Endothelial cell of umbilical vein (primary cell): ENCODE measurements around the gene RET. TPM values are rescaled to one million over a fixed set of nuclear protein-coding genes. Genes with fewer than 3 reads are reported as not detected.

Experiments used
- BruUV-seq: library from RNA; stranded (reverse); fragments of 400-500 nt; replicated peaks from 2 replicates; lab custom pipeline; 2021; lab: Mats Ljungman, UMichigan
- CTCF ChIA-PET: fragments of 300-600, 350-600 bp; sonication (Branson Sonifier 250); formaldehyde crosslinking; loops from one replicate; lab custom pipeline; 2021; ENCODE audit warnings: antibody characterized with exemption, inconsistent platforms; lab: Charles Lee
- POLR2A ChIA-PET: fragments of 300-600, 350-600 bp; sonication (Branson Sonifier 250); formaldehyde crosslinking; loops from one replicate; lab custom pipeline; 2021; ENCODE audit warnings: antibody characterized with exemption, inconsistent platforms; lab: Charles Lee
- DNase-seq: peaks from one replicate; pipeline ENCODE4 v3.0.0-alpha.2; 2011; ENCODE audit warnings: low read depth, low spot score
- FAIRE-seq: peaks from 2 replicates; lab custom pipeline; 2011; peaks lifted over from hg19 to GRCh38; lab: Jason Lieb, UNC
- H2AFZ ChIP-seq: 2 replicates; pipeline ENCODE4 v1.6.0; 2012; ENCODE audit warnings: low read depth, low read length, control low read depth, inconsistent platforms
- H3K27ac ChIP-seq: 2 replicates; pipeline ENCODE4 v1.5.1; 2011; ENCODE audit warnings: low read depth, mild to moderate bottlenecking, control low read depth, low read length, moderate library complexity; ENCODE audit not compliant: insufficient read depth
- H3K27me3 ChIP-seq, 2 experiments: 2 replicates each; pipeline versions ENCODE4 v1.6.0 to v1.6.1; 2011; ENCODE audit warnings: low read length in 2 of 2, mixed read lengths in 1 of 2; ENCODE audit not compliant: control insufficient read depth in 2 of 2, insufficient read depth in 2 of 2
- H3K36me3 ChIP-seq, 2 experiments: 2 replicates in 1 of 2; 3 replicates in 1 of 2; pipeline ENCODE4 v1.5.1; 2011; ENCODE audit warnings: low read length in 2 of 2, mild to moderate bottlenecking in 1 of 2, moderate library complexity in 1 of 2; ENCODE audit not compliant: control insufficient read depth in 2 of 2, insufficient read depth in 2 of 2; ENCODE audit errors: extremely low read depth in 1 of 2
- H3K4me1 ChIP-seq: 3 replicates; pipeline ENCODE4 v1.5.1; 2011; ENCODE audit warnings: mild to moderate bottlenecking, low read length; ENCODE audit not compliant: control insufficient read depth, insufficient read depth; ENCODE audit errors: extremely low read depth
- H3K4me2 ChIP-seq: 2 replicates; pipeline ENCODE4 v1.6.1; 2011; ENCODE audit warnings: low read length, control low read depth, mixed read lengths; ENCODE audit not compliant: insufficient read depth
- H3K4me3 ChIP-seq, 3 experiments: fragments of 200-600 bp in 1 of 3; sonication (generic), shearing (Covaris generic) in 1 of 3; replicated peaks in 1 of 3; 2 replicates each; pipeline ENCODE4 v1.5.1; 2011 to 2016; ENCODE audit warnings: control low read depth in 3 of 3, low read length in 3 of 3, mild to moderate bottlenecking in 2 of 3, inconsistent platforms in 1 of 3, low read depth in 1 of 3, moderate library complexity in 1 of 3; ENCODE audit not compliant: insufficient read depth in 1 of 3
- H3K79me2 ChIP-seq: 2 replicates; pipeline ENCODE4 v1.6.0; 2012; ENCODE audit warnings: low read length, inconsistent platforms; ENCODE audit not compliant: control insufficient read depth, insufficient read depth
- H3K9ac ChIP-seq: replicated peaks from 2 replicates; pipeline ENCODE3; 2011; ENCODE audit warnings: low read length, control low read depth; ENCODE audit not compliant: insufficient read depth; ENCODE audit errors: extremely low read depth
- H3K9me1 ChIP-seq: replicated peaks from 3 replicates; pipeline ENCODE4 v1.6.0; 2011; ENCODE audit warnings: mild to moderate bottlenecking, low read length; ENCODE audit not compliant: control insufficient read depth, insufficient read depth; ENCODE audit errors: extremely low read depth
- H3K9me3 ChIP-seq: replicated peaks from 2 replicates; pipeline ENCODE4 v1.5.1; 2012; ENCODE audit warnings: low read length, inconsistent platforms; ENCODE audit not compliant: control insufficient read depth, insufficient read depth
- H4K20me1 ChIP-seq: replicated peaks from 2 replicates; pipeline ENCODE3; 2011; ENCODE audit warnings: mild to moderate bottlenecking, low read length; ENCODE audit not compliant: control insufficient read depth, insufficient read depth; ENCODE audit errors: extremely low read depth
- EZH2 ChIP-seq: IDR thresholded peaks from 2 replicates; pipeline ENCODE4 v1.6.1; 2012; ENCODE audit warnings: borderline replicate concordance, low read depth, mild to moderate bottlenecking, moderate library complexity, low read length, inconsistent platforms; ENCODE audit not compliant: severe bottlenecking
- FOS ChIP-seq: IDR thresholded peaks from 2 replicates; pipeline ENCODE4 v1.6.1; 2011; ENCODE audit warnings: mild to moderate bottlenecking, low read length, moderate library complexity, borderline replicate concordance; ENCODE audit not compliant: insufficient read depth
- GATA2 ChIP-seq: IDR thresholded peaks from 2 replicates; pipeline ENCODE4 v1.7.0; 2011; ENCODE audit warnings: low read depth, mild to moderate bottlenecking, moderate library complexity, mixed read lengths, low read length; ENCODE audit not compliant: insufficient read length, insufficient read depth
- JUN ChIP-seq: IDR thresholded peaks from 2 replicates; pipeline ENCODE4 v1.6.1; 2011; ENCODE audit warnings: borderline replicate concordance, low read depth; ENCODE audit not compliant: insufficient read length, insufficient read depth
- MYC ChIP-seq: IDR thresholded peaks from one replicate; pipeline ENCODE4 v1.6.1; 2011; ENCODE audit warnings: mild to moderate bottlenecking, low read depth, low read length
- POLR2A ChIP-seq: IDR thresholded peaks from 2 replicates; pipeline ENCODE4 v1.6.1; 2012; ENCODE audit warnings: low read depth, mild to moderate bottlenecking, control low read depth, low read length
- POLR2AphosphoS5 ChIP-seq: IDR thresholded peaks from 2 replicates; pipeline ENCODE4 v1.6.1; 2012; ENCODE audit warnings: low read depth, mild to moderate bottlenecking, control low read depth, low read length, moderate library complexity; ENCODE audit not compliant: insufficient read depth
- dilution Hi-C: fragments of 300-500 bp; cut with MboI; formaldehyde crosslinking; loops from one replicate; pipeline ENCODE4 v1.15.0; 2019; ENCODE audit warnings: low sequenced_read_pairs; ENCODE audit not compliant: extremely low pct_ligation_motif_present
- intact Hi-C: fragments of 100-400 bp; cut with micrococcal nuclease; formaldehyde crosslinking; loops from one replicate; pipeline ENCODE4 v1.10.0; 2022
- polyA plus RNA-seq, 4 experiments: library from polyadenylated mRNA; depleted of rRNA in 3 of 4; stranded (reverse) in 3 of 4; unstranded in 1 of 4; fragments of >200 nt; gene quantifications; 2 replicates each; pipeline versions ENCODE4 v1.2.1 to v1.2.3, GENCODE V29; 2011 to 2012; ENCODE audit warnings: missing spikeins in 1 of 4
- total RNA-seq: library from RNA; stranded (reverse); gene quantifications from 2 replicates; pipeline ENCODE4 v1.2.3, GENCODE V29; 2021
- TF ChIP-seq, protein P1 (sequence below), 2 donors: IDR thresholded peaks; 1 replicate in 1 of 2; 2 replicates in 1 of 2; pipeline ENCODE4 v1.5.1; 2011; ENCODE audit warnings: low read length in 2 of 2, mild to moderate bottlenecking in 2 of 2, moderate library complexity in 2 of 2, control low read depth in 1 of 2, inconsistent platforms in 1 of 2, low read depth in 1 of 2; ENCODE audit not compliant: insufficient read depth in 1 of 2; ENCODE audit errors: extremely low read depth in 1 of 2
- TF ChIP-seq, protein P2 (sequence below): IDR thresholded peaks from 2 replicates; pipeline ENCODE4 v1.6.1; 2011; ENCODE audit not compliant: insufficient read depth, insufficient read length

The RET gene
- total and polyA plus RNA-seq, 2 donors (not counting 3 experiments of a cell fraction or from before 2014, with no cell fraction given): 0.04 to 0.22 TPM

DNA sequence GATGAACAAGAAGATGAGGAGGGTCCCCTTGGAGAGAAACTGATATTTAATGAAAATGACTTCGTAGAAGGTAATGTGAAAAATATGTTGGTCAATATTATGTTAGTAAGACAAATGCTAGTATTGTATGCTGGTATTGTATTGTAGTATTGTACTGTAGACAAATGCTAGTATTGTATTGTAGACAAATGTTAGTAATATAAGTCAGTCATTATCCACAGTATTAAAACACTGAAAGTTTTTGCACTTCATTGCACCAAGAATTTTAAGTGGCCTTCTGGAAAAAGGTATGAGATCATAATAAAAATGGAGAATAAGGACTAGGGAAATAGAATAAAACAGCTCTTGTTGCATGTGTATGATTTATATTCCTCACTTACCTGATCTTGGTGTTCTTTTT is 78.9 kb downstream of the RET start:
- H3K27me3 ChIP-seq: no peaks in the 10 kb centered on the region
- intact Hi-C loops: no loop called here
- peaks cover 68% of the 10 kb centered on the region for H3K79me2 ChIP-seq
- no peaks in the 10 kb centered on the region for H3K9me1 ChIP-seq
- CTCF ChIA-PET: interaction anchor here (1.7 kb wide), 1 partner anchor 15 kb away, joined by 7 read pairs; no protein-coding TSS in a partner anchor
- peaks cover 9% of the 10 kb centered on the region for H3K4me1 ChIP-seq
- no peak overlapping the region for H3K27ac ChIP-seq
- no peak overlapping the region for H2AFZ ChIP-seq
- H4K20me1 ChIP-seq: peaks cover 5% of the 10 kb centered on the region
- dilution Hi-C loops: no loop called here
- H3K9me3 ChIP-seq: no peaks in the 10 kb centered on the region
- H3K9ac ChIP-seq: no peak overlapping the region
- H3K36me3 ChIP-seq: no peaks in the 10 kb centered on the region
- no peak overlapping the region for H3K4me2 ChIP-seq
- POLR2A ChIA-PET: no interaction called here
- no peak overlapping the region for H3K4me3 ChIP-seq
- no peak for DNase-seq
- no peak for TF ChIP-seq MYC
- no peak for TF ChIP-seq FOS
- TF ChIP-seq, protein P1, sequence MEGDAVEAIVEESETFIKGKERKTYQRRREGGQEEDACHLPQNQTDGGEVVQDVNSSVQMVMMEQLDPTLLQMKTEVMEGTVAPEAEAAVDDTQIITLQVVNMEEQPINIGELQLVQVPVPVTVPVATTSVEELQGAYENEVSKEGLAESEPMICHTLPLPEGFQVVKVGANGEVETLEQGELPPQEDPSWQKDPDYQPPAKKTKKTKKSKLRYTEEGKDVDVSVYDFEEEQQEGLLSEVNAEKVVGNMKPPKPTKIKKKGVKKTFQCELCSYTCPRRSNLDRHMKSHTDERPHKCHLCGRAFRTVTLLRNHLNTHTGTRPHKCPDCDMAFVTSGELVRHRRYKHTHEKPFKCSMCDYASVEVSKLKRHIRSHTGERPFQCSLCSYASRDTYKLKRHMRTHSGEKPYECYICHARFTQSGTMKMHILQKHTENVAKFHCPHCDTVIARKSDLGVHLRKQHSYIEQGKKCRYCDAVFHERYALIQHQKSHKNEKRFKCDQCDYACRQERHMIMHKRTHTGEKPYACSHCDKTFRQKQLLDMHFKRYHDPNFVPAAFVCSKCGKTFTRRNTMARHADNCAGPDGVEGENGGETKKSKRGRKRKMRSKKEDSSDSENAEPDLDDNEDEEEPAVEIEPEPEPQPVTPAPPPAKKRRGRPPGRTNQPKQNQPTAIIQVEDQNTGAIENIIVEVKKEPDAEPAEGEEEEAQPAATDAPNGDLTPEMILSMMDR (IDR thresholded peaks at IDR 0.05; ENCODE audit: extremely low read depth in 1 of 2, insufficient read depth in 1 of 2, low read depth in 1 of 2, low read length in 2 of 2): no peak
- TF ChIP-seq, protein P2, sequence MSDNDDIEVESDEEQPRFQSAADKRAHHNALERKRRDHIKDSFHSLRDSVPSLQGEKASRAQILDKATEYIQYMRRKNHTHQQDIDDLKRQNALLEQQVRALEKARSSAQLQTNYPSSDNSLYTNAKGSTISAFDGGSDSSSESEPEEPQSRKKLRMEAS: no peak
- TF ChIP-seq POLR2A: no peak
- no peak for TF ChIP-seq GATA2
- no peak for TF ChIP-seq POLR2AphosphoS5
- TF ChIP-seq JUN: no peak
- TF ChIP-seq EZH2: no peak
- FAIRE-seq: no peak
- no TSS peak for BruUV-seq
